NOMO-1 (cell line): ENCODE results near the gene PDX1.

ENCODE experiments used
- DNase-seq, 2 experiments: peaks; one replicate each; lab custom pipeline; 2025; ENCODE audit not compliant: unreplicated experiment in 2 of 2; lab: John Stamatoyannopoulos, UW

Gene PDX1

DNA sequence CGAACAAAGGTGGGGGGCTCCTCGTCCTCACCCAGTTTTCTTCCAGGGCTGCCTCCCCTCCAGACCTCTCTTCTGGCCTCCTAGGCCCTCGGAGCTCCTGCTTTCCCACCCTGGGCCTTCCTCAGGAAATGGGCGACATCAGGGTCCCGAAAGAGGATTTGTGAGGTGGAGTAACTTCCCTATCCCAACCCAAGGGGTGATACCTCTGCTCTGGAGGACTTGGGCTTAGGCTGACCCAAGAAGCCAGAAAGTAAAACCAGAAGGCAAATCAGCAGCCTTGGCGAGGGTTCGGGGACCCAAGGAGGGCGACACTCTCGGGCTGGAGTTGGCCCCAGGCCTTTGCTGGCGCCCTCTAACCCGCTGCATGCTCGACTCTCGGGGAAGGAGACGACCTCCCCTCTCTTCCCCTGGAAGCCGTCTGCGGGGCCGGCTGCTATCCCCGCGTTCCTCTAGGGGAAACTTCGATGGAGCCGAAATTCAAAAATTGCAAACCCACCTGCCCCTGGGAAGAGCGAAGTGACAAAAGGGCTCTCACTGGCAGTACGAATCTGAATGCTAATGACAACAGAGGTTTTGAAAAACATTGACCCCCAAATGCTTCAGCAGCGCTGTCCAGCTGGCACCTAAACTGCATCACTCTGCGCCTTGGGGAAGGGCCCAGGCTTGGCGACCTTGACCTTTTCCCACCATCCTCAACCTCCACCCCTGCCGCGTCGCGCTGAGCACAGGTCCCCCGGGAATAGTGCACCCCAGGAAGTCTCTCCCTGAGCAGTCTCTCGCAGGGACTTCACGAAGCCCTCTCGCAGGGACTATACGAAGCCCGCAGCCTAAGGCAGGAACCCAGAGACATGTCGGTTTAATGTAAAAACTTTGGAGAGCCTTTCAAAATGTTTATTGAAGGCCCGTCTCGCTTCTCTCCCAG lies 2.4 kb downstream of the PDX1 start:
- no peak for DNase-seq

DNA sequence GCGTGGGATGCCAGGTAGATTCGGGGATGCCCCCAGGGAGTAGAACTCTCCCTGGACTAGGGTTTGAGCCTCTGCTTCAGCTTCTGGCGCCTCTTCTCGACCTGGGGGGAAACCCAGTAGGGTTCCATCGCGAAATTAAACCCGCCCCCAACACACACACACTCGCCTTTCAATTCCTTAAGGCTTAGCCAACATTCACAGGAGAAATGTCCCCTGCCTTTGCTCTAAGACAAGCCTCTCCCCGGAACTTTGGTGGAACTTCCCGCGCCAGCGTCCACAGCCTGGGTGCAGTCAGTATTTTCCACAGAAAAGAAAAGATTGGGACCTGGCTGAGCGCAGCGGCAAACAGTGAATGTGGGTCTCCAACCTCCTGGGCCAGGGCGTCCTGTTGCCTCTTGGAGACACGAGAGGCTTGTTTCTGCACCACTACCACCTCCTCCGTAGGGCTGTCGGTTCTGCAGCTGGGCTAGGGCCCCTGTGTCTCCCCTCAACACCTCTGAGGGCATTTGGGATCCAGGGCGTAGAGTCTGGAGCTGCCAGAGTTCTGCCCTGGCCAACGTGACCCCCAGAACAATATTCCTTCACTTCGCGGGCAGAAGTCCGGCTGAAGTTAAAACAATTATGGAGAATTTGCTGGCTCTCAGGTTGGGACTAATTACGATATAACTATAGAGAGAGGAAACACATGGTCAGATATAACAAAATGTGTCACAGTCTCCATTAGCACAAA lies 3.2 kb downstream of the PDX1 start:
- DNase-seq: no peak

DNA sequence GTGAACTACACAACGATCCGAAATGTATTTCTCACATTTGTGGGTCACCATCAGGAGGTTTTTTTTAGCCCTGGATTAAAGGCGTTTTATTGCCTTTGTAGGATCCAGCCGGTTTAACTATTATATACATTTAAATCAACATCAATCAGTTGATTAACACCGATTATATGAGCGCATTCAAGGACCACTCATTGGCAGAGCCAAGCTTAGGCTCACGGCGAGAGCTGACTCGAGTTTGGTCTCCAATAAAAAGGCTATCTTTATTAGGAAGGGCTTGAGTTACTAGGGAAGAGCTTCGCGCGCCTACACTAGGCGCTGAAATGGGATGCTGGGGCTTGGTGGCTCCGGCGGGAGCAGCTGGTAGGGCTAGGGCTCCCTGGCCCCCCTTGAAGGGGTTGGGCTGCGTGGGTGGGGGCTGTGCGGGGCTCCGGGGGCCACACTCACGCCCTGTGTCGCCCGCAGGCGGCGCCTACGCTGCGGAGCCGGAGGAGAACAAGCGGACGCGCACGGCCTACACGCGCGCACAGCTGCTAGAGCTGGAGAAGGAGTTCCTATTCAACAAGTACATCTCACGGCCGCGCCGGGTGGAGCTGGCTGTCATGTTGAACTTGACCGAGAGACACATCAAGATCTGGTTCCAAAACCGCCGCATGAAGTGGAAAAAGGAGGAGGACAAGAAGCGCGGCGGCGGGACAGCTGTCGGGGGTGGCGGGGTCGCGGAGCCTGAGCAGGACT lies 4.2 kb downstream of the PDX1 start:
- no peak for DNase-seq

DNA sequence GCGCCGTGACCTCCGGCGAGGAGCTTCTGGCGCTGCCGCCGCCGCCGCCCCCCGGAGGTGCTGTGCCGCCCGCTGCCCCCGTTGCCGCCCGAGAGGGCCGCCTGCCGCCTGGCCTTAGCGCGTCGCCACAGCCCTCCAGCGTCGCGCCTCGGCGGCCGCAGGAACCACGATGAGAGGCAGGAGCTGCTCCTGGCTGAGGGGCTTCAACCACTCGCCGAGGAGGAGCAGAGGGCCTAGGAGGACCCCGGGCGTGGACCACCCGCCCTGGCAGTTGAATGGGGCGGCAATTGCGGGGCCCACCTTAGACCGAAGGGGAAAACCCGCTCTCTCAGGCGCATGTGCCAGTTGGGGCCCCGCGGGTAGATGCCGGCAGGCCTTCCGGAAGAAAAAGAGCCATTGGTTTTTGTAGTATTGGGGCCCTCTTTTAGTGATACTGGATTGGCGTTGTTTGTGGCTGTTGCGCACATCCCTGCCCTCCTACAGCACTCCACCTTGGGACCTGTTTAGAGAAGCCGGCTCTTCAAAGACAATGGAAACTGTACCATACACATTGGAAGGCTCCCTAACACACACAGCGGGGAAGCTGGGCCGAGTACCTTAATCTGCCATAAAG lies 4.8 kb downstream of the PDX1 start:
- no peak for DNase-seq

- no peak for DNase-seq
Observed at GRCh38 chr13:27925220-27925991, 5.6 kb downstream of the PDX1 start.

DNA sequence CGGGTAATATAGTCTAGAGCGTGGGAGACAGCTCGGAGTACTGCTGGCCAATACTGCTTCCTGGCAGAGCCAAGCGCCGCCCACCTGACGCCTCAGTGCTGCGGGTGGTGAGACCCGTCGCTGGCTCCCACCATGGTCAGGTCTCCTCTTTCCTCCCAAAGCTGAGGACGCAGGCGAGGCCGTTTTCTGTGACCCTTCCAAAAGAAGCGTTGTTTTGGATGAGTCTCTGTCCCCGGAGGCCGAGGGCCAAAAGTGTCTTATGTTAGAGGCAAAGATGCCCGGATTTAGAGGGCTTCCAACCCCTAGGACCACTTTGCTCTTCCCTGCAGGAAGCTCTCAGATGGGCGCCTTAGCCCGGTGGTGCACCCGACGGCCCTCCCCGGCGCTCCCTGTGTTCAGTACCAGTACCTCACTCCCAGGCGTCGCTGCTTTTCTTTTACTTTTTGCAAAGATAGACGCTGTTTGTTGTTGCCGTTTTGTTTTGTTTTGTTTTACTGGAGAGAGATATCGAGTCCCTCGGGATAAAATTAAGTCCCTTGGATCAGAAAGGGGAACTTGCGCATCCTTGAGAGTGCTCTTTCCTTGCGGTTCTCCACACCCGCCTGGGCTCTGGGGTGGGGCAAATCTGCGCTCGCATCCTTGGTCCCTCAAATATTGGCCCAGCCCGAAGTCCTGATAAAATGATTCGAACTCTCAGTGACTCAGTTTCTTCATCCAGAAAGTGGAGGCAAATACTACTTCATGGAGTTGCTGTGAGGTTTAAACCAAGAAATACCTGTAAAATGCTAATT lies 7.0 kb downstream of the PDX1 start:
- DNase-seq: no peak

GRCh38 chr13:27927444-27928352 lies 7.9 kb downstream of the PDX1 start:
- no peak for DNase-seq

GRCh38 chr13:27928353-27928804 lies 8.6 kb downstream of the PDX1 start:
- DNase-seq: no peak

DNA sequence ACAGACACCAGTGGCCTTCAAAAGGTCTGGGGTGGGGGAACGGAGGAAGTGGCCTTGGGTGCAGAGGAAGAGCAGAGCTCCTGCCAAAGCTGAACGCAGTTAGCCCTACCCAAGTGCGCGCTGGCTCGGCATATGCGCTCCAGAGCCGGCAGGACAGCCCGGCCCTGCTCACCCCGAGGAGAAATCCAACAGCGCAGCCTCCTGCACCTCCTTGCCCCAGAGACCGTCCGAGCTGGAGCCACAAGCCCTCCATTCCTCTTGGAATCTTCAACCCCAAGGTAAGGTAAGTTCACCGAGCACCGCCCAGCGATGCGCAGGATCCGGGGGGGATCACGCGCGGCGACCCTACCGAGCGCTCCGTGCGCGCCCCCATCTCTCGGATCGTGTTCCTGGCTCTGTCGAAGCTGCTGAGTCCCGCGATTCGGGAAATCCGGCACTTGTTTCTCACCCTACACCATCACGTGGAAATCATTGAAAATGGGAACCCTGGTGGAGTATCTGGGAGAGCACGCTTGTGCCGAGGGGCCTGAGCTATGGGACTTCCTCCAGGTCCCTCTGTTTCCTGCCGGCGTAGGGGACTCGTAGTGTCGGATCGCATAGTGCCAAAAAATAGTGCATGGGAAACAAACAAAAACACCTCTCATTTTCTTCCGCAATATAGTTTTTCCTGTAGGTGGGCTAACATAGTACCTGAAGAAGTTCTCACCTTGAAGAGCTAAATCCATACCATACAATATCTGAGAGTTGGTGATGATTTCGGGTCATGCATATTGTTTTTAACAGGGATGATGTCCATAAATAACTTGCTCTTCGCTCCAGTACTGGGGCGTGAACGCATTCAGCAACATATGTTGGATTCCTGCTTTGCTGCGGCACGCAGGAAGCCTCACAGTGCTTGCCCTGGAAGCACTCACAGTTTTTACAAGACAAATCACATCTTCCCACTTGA lies 9.3 kb downstream of the PDX1 start:
- no peak for DNase-seq

DNA sequence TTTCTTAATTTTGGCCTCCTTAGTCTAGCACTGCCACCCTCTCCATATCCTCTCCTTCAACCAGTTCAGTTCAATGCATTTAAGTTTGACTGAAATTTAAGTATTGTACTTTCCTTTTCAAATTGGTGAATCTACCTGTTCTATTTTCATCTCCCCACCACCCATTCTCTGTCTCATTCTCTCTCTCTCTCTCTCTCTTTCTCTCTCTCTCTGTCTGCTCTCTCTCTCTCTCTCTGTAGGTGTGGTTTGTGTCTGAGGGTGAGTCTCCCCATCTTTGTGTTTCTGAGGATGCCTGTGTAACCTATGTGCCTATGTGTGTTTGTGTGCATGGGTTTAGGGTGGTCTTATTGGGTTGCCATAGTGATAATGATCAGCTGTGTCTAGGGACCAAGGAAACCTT lies 10.1 kb downstream of the PDX1 start:
- DNase-seq: no peak

- peak; percentile 22 to 57 for DNase-seq
Observed at GRCh38 chr13:27933118-27933517, 13.3 kb downstream of the PDX1 start.

DNA sequence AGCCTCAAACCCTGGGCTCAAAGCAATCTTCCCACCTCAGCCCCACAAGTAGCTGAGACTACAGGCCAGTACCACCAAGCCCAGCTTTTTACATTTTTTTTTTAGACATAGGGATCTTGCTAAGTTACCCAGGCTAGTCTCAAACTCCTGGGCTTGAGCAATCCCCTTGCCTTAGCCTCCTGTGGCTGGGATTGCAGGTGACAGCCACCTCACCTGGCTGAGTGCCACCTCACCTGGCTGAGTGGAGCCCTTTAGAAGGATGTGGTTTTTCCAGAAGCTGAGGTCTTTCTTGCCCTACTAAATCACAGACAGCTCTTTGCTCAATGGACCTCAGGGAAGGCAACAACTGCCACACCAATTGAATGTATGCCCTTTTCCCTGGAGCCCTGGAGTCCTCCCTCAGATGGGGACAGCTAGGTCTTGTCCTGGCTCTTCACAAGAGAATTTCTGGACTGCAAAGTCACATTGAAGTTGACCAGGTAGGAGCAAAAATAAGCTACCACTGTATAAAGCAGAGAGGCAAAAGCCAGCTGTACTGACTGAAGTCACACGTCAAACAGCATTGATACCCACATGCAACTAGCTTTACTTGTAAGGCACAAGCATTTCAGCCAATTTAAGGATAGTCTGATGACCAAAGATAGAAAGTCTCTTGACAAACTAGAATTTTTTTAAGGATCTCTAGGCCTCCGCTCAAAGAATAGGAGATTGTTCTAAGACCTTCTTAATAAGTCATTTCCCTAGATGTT lies 14.0 kb downstream of the PDX1 start:
- DNase-seq: peak; percentile 22 to 38

DNA sequence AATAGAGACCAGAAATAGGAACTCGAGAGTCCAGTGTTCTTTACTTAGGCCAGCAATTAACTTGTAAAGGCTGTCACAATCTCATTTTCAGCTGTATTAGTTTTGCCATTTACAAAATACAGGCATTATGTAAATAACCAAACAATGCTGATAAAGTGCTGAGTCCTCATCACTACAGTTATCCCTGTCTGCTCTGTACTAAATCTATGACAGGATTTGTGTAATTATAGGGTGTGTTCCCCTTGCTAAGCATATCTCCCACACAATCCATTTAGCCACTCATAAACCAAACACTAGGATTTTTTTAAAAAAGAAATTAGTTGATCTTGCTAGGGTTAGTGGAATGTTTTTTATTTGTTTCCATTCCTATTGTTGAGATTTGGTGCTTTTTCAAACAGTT lies 23.2 kb downstream of the PDX1 start:
- no peak for DNase-seq

GRCh38 chr13:27952876-27953675 lies 33.3 kb downstream of the PDX1 start:
- DNase-seq: peak in 1 of 2 experiments; percentile 50

GRCh38 chr13:27953676-27954405 lies 34.0 kb downstream of the PDX1 start:
- peak; percentile 91 to 95 for DNase-seq
